ENCODE results near the gene MAPK6. TPM values are rescaled to one million over a fixed set of nuclear protein-coding genes. Genes with fewer than 3 reads are reported as not detected.
A peak's percentile ranks its signal among the peaks of the same experiment; 100 is the strongest.
"Not testable (repeated sequence)": the region's sequence is repeated elsewhere in the genome, so short reads cannot be mapped to it uniquely, and the experiment has no call there.

Gene MAPK6
- 53.7 TPM for polyA plus RNA-seq (2013, experiment 1 of 2; ENCODE audit: insufficient read length)
- polyA plus RNA-seq (2013, experiment 2 of 2; ENCODE audit: insufficient read length), result 63.2 TPM

DNA sequence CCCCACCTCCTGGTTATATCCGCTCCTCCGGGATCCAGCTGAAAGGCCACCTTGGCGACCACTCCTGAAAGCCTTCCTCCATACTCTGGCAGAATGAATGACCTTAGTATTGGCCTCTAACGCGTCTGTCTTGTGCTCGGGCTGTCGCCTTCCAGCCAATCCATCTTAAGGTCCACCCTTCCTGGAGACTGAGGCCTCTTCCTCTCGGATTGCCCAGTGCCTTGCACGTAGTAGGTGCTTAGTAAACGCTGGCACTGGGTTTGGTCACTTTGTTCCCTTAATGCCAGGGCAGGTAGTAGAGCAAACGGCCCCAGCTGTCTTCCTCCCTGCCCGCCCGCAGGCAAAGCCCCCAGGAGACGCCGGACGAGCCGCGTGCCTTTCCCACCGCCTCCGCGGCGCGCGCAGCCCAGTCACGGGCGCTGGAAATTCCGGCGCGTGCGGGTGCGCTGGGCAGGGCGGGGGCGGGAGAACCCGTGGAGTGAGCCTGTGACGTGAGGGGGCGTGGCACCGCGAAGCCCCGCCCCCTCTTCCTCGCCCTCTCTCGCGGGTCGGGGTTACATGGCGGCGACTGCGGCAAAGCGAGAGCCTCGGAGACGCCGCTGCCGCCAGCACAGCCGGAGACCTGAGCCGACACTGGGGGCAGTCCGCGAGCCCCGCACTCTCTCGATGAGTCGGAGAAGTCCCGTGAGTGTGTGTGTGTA is at the start of gene MAPK6:
Gene MAPK6 (plus strand): TSS at position 527 of the 701 bp plus-strand sequence. CDS start 27,242 bp downstream, outside the sequence.
- DNase-seq, result peak; percentile 94

DNA sequence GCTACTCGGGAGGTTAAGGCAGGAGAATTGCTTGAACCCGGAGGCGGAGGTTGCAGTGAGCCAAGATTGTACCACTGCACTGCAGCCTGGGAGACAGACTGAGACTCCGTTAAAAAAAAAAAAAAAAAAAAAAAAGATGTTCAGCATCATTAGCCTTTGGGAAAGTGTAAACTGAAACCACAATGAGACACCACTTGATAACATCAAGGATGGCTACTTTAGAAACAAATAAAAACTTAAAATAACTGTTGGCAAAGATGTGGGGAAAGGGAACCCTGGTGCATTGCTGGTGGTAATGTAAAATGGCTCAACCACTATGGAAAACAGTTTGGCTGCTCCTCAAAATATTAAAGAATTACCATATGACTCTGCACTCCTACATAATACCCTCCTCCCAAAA is 49.3 kb upstream of the MAPK6 start:
- no peak for DNase-seq

DNA sequence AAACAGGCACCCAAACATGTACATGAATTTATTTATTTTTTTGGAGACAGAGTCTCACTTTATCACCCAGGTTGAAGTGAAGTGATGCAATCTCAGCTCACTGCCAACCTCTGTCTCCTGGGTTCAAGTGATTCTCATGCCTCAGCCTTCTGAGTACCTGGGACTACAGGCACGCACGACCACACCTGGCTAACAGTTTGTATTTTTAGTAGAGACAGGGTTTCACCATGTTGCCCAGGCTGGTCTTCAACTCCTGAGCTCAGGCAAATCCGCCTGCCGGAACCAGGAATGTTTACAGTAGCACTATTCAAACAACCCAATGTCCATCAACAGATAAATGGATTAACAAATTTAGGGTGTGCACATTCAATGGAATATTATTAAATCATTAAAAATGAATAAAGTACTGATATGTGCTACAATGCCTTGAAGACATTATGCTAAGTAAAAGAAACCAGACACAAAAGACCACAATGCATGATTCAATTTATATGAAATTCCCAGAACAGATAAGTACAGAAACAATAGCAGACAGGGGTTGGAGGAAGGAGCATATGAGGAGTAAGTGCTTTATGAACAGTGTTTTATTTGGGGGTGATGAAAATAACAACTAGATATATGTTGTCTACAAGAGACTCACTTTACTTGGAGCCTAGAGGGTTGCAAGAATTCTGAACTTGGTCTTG is 48.7 kb upstream of the MAPK6 start:
- DNase-seq, result no peak

DNA sequence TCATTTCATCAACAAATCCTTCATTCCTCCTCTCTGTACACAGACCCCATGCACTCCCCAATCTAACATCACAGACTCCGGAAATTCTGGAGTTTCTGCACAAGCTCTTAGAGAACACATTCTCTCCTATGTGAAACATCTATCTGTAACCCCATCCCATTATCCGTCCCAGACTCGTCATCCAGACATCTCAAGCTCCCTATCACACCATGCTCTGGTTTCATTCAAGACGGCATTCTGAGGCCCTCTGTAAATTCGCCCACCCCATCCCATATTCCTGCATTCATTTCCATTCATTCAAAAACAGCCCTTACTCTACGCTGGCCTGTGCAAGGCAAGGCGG is 48.0 kb upstream of the MAPK6 start:
- no peak for DNase-seq

DNA sequence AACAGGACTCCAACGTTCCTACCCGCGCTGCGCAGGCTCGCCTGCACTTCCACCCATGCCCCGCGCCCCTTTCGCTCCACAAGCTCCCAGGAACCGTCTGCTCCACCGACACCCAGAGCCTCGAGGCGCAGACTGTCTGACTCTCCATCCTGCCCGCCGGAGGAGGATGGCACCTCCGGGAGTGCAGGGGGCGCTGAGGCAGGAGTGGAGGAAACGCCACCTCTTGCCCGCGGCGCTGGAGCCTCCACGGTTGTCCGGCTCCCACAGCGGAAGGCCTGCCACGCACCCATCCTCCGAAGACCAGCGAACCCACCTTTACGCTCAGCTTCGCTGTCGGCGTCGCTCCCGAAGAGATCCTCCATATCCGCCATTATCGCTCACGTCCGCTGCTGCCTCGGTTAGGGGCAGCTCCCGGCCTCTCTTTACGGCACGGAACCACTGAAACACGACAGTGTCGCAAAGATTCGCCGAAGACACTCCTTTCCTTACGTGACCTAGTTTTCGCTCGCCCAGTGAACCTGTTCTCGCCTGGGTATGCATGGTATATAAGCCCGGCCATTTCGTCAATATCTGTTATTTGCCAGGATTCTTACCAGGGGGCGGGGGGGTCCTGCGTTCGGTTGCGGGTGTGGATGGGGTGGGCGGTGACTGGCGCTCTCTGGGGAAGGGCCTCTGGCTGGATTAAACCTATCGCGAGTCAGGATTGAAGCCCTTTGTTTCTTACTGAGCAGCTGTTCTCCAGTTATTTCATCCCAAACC is 47.5 kb upstream of the MAPK6 start, which contains the start of gene LEO1:
Gene LEO1 (minus strand): TSS at position 404 of the 759 bp plus-strand sequence. CDS start 33 bp downstream, at position 371.
- peak; percentile 98 for DNase-seq

DNA sequence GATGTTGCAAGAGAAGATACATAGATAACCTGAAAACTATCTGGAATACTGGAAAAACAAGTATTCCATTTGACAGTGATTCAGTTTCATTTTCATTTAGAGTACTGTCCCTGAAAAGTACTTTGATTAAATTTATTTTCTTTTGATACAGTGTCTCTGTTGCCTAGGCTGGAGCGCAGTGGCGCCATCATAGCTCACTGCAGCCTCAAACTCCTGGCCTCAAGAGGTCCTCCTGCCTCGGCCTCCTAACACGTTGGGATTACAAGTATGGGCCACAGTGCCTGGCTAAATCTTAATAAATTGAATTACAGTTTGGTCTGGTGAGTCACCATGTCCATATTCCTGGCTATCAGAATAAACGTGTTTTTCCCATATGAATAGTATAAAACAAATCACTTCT is 45.8 kb upstream of the MAPK6 start:
- no peak for DNase-seq

DNA sequence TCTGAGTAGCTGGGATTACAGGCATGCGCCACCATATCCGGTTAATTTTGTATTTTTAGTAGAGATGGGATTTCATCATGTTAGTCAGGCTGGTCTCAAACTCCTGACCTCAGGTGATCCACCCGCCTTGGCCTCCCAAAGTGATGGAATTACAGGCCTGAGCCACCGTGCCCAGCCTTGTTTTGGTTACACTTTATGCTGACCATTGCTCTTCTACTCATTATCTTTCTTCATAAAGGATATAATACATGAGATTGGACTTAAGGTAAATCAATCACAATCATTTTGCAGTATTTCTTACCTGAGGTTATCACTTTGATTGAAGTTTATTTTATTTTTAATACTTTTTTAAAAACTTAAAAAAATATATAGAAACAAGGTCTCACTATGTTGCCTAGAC is 45.2 kb upstream of the MAPK6 start:
- no peak for DNase-seq

DNA sequence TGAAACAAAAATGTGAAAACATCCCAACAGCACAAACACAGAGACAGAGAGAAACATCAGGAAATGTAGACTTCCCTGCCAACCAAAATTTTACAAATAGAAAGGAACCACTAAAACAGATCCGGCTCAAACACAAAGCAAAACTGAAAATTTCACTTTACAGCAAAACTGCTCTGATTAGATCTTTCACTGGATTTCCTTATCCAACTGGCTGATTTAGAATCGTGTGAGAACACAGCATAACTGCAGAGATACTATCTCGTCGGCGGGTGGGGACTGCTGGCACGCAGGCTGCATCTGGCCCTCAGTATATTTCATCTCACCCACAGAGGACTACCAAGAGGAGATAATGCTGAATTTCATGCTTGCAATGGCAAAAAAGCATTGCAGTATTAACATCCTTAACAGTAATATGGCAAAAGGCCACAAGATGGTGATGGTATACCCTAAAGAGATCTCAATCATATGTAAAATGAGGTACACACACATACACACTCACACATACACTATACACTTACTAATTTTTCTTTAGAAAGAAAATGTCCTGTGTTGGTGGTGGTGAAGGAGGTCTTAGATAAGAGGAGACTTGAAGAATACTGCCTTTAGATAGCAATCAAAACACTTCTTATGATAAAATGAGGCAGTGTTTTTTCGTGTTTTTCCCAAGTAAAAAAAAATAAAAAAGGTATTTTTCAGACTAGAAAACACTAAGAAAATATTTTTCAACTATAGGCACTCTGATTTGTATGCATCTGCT is 36.8 kb upstream of the MAPK6 start:
- DNase-seq, result peak; percentile 84

DNA sequence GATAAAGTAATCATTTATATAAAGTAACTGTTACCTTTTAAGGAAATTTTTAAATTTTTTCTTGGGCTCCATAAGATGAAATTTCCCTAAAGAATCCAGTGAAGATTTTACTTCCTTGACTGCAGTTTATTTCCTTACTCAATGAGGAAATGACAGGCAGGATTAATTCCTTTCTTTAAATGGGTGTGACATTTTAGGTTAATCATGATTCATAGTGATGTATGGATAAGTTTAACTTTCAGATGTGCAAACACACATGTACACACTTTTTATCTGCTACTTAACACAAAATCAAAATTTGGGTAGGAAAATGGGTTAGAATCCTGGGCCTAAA is 36.3 kb upstream of the MAPK6 start:
- no peak for DNase-seq

DNA sequence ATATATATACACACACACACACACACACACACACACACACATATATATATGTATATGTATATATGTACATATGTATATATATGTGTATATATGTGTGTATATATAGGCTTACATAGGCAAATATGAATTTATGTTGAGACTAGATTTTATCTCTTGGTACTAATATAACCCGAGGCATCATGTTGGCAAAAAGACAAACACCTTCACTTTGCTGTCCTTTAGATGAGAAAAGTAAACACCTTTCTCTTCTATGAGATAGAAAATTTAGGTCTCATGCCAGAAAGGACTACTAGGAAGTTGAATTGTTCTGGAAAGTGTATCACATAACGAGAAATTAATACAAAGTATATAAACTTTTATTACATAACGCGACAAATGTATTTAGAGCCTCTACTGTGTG is 27.9 kb upstream of the MAPK6 start:
- no peak for DNase-seq

DNA sequence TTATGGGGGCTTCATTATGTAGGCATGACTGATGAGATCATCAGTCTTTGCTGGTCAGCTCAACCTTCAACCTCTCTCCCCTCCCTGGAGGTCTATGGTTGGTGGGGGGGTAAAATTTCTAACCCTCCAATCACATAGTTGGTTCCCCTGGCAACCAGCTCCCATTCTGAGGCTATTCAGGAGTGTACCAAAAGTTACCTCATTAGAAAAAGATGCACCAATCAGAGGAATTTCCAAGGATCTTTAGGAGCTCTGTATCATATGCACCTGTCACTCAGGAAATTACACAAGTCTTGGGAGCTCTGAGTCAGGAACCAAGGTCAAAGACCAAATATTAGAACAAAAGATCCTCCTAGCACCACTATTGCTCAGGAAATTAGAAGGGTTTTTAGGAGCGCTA is 26.1 kb upstream of the MAPK6 start:
- DNase-seq, result no peak

DNA sequence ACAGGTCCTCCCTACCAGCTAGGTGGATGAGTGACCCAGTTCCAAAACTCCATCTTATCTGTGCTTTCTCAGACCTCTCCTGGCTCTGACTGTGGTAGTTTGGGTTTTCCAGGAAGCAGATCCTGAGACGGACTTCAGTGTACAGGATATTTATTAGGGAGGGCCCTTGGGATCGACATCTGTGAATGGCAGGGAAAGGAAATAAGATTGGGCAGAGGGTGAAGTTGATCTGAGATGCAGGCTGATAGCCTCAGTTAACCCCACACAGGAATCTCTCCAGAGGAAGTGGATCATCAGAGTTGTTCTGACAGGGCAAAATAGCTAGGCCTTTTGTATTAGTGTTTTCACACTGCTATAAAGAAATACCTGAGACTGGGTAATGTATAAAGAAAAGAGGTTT is 16.7 kb upstream of the MAPK6 start:
- no peak for DNase-seq

DNA sequence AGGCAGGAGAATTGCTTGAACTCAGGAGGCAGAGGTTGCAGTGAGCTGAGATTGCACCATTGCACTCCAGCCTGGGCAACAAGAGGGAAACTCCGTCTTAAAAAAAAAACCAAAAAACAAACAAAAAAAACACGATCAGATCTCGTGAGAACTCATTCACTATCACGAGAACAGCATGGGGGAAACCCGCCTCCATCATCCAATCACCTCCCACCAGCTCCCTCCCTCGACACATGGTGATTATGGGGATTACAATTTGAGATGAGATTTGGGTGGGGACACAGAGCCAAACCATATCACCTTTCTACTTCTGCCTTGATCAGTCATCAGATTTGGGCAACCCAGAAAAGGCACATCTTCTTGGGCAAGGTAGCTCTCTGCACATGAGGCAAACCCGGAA is 15.9 kb upstream of the MAPK6 start:
- not testable (repeated sequence) for DNase-seq

DNA sequence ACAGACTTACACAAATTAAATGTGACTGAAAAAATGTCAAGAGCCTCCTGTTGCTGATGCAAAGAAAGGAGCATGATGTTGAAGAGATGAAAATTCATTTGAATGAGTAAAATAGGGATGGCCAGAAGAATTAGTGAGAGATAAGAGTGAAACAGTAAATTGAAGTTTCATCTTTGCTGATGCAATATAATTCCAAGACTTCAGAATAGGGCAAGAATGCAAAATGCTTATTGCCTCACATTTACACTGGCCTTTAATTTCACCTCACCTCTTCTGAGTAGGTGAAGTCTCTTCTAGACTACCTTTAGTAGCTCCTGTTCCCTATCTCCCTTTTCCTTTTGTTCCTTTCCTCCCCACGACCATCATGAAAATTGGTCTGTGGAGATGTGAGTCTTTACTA is 15.3 kb upstream of the MAPK6 start:
- DNase-seq, result no peak

DNA sequence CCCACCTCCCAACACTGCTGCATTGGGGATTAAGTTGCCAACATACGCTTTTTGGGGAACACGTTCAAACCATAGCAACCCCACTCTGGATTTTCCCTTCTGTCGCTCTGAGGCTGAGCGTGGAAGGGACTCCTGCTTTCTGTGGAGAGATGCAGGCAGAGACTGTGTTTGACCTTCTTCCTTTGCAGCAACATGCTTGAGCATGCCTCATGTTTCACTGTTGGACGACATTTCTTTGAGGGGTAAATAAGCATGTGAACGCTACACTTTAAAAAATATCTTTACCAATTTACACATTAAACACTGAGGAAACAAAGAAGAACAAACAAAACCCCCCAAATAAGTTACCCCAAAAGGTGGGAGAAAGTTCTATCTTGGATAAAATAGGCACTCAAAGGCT is 14.2 kb upstream of the MAPK6 start:
- DNase-seq, result no peak

DNA sequence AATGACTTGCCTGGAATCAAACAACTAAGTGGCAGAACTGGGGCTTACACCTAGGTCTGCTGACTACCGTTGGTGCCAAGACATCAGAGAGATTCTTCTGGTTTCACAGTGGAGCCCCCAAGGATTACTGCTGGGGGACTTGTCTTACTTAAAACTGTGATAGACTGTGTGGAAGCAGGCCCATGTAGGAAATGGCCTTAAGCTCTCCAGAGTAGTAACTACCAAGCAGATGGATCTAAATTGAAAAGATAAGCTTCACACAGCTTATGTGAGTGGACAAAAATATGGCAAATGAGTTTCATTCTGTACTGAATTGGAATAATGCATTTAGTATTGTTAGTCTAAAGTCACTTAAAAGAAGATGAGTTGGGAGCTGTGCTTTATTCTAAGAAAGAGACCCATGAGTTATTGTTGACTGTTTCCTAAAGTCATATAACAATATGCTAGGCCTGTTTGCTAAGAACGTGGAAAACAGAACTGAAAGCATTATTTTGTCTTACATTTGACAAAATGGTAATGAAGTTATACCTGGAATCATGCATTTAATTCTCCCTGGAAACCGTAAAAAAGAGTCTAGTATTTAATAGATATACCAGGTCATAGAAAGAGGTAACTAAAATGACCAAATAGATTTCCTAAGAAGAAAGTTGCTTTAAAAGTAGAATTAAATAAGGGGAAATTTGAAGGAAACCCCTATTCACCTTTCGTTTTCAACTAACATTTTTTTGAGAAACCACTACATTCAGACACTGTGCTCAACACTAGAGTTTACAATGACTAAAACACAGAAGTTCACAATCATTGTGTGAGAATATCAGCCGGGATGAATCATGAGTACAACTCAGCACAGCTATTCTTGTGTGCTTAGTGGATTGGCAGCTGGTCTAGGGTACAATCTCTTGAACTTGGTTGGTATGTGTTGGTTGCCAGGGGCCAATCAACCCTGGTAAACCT is 13.0 kb upstream of the MAPK6 start:
- DNase-seq, result no peak

DNA sequence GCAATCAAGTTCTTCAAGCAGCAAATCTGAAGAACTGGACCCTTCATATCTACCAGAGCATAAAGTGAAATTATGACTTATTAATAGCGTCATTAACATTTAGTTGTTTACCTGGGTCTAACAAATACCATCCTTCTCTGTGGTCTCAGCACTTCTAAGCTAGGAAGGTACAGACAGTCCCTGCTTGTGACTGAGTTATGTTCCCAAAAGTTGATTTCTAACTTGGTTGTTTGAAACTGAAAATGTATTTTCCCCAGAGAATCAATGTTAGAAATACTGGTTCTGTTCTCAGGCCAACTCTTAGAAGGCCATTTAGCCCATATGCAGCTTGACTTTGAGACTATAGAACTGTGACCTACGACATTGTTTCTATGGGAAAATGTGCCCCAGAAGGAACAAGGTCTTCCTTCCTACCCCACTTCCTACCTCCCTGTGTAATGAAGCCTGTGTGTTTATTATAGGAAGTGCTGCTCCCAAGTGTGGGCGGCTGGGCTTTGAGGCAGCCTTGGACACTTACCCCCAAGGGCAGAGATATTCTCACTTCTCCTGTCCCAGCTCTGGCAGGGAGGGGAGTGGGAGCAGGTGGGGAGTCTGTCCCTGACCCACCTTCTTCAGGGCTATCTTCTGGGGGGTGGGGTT is 12.2 kb upstream of the MAPK6 start:
- no peak for DNase-seq

DNA sequence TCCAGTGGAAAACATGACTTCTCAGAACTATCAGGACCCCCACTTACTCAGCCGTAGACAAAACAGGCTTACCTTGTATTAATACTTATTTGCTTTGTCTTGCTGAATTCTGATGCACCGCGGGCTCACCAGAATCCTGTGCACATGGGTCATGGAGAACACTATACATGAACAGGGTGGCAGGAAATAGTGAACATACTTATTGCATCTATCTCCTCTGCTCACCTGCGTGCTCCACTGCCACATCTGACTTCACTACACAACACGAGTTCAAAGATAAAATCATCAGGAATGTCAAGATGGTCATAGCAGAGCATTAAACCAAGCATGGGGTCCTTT is 10.7 kb upstream of the MAPK6 start:
- no peak for DNase-seq

DNA sequence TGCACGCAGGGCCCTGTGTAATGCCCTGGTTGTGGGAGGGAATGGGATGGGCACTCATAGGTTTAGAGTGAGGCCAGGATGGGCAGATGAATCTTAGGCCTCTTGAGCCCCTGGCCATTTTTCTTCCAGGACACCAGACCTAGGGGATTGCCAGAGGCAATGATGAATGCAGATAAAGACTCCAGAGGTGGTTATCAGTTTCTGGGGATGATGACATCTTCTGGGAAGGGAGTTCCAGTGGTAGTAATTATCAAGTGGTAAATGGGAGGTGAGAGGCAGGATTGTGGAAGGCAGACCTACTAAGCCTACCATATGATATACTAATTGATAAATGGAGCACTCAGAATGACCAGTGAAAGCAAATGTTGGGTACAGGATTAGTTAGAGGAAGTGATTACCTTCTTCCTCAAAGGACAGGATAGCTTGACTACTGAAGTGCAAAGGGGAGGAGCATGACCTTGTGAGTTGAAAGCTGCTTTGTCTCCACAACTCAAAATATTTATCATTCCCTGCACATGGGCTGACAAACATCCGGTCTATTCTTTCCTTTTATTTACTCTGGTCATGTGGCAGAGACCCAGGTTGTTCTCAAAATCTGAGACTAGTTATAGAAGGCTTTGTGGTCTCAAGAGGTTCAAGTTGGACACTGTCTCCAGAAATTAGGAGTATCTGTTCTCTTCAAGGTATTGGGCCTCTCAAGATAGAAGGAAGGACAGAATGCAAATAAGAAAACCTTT is 10.2 kb upstream of the MAPK6 start:
- DNase-seq, result no peak

Data from fibroblast of skin of scalp (primary cell).